ENCODE measurements around the gene TBC1D22A.

Gene TBC1D22A

DNA sequence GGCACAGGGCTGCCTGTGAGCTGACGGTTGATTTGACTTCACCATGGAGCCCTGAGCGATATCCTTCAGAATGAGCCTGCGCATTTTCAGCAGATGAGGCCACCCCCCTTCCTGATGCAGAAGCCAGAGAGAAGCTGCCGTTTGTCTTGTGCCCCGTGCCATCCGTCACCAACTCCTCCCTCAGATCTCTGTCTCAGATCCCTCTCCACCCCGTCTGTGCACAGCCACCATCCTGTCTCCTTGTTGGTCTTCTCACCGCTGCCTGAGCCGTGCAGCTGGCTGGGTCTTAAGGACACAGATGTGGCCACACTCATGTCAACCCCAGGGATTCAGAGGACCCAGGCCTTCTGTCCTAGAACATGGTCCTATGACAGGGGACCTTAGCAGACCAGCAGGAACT lies 293.9 kb downstream of the TBC1D22A start:
- no peak for DNase-seq (ENCODE audit: low read depth, low spot score)

DNA sequence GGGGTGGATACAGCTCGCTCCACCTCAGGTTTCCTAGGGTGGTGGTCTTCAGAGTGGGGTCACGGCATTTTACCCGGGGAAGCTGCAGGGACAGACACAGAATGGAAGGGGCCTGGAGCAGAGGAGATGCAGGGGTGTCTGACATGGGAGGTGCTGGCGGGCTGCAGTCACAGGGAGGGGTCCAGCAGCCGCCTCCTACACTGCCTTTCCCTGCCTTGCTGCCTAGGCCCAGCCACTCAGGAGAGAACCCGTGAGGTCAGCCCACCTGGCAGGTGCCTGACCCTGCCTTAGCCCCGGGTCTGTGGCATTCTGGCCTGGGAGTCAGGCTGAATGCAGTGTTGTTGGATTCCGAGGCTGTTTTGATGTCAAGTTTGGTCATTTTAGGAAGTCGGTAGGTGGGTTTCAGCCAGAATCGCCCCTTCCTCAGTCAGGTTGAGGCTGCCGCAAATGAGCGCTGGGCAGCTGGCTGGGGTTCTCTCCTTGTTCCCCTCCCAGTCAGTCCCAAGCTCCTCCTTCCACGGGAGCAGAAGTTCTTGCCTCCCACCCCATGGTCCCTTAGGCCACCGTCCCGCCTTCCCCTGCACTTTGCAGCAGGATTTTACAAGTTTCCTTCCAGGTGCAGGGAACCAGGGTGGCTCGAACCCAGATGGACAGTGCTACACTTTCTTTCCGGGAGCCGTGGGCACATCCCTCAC lies 294.5 kb downstream of the TBC1D22A start:
- no peak for DNase-seq (ENCODE audit: low read depth, low spot score)

DNA sequence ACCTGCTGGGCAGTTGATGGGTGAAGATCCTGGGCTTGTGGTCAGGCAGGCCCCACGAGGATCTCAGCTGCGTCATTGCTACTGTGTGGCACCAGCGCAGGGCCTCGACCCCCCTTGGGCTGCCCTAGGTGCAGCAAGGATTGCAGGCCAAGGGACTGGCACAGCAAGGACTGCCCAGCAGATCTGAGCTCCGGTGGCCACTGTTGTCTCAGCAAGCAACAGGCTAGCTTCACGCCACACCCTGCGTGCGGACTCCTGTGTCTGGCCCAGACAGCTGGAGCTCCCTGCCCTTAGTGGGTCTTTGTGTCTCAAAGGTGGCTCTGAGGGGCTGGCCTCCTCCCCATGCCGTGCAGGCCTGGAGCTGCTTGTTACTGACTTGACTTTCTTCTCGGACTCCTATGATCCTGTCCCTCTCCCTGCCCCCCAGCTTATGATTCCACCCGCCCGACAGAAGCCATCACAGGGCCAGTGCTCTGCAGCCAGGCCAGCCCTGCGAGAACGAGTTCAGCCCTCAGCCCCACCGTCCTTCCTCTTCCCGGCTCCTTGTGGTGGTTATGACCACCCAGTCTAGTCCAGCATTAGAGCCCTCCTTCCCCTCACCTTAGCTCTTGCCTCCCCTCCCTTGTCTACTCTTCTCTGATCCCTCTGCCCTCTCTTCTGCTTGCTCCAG lies 295.6 kb downstream of the TBC1D22A start:
- no peak for DNase-seq (ENCODE audit: low read depth, low spot score)

DNA sequence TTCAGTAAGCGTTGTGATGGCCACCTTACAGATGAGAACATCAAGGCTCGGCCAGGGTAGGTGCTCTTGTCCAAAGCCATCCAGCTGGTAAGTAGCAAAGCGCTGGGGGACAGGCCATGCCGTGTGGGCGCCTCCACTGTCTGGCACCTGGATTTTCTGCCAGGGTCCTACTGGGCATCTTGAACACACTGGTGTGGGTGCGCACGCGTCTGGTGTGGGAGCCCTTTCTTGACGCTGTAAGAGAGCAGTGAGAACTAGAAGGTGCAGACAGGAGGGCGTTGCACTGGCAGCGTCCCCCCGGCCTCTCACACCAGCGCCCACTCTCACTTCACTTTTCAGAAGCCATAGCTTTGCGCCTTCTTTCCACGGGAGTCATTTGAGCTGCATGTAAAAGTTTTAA lies 296.6 kb downstream of the TBC1D22A start:
- no peak for DNase-seq (ENCODE audit: low read depth, low spot score)

DNA sequence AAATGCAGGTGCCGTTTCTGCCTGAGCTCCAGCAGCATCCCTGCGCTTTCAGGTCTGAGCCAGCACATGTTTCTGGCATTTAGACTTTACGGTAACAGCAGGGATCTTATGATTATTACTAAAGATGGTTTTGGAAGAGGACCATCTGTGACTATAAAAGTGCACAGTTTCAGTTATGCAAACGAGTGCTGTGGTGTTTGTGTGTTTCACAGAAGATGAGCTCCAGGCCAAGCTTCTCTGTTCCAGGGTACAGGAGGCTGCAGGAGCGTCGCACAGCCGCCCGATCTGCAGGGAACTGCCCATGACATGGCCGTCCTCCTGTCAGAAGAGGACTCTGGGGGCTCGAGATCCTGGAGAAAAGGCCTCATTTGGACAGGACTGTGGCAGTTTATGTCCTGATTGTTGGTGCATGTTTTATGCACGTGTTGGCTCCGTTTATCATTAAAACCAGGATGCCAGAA lies 297.3 kb downstream of the TBC1D22A start:
- no peak for DNase-seq (ENCODE audit: low read depth, low spot score)

DNA sequence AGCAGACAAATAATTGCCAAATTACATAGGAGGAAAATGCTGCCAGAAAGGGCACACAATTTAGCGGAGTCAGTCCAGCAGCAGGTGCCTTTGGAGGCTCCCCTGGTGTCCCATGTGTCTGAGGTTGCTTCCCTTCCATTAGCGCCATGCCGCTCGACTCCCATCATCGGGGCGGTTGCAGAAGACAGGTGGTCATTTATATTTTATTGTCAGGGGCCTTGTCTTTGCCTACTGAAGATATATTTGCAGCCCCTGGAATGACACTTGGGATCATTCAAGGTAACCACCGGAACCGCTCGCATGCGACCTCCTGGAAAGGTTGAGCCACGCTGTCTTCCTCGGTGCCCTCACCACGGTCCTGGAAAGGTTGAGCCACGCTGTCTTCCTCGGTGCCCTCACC lies 298.3 kb downstream of the TBC1D22A start:
- DNase-seq (ENCODE audit: low read depth, low spot score), result no peak

DNA sequence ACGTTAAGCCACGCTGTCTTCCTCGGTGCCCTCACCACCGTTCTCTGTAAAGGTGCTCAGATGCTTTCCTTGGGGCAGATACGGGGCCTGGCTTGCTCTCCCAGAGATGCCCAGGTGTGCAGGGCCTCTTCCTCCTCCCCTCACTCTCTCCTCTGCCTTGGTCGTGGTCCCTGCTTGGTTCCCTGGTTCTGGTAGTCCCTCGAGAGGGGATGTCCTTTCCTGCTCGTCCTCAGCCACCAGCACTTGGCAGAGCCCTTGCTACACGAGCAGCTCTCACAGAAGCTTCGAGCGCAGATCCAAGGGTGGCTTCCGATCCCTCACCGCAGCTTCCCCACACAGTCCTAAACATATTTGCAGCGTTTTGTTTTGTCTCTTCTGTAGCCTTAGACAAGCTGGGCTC lies 298.8 kb downstream of the TBC1D22A start:
- DNase-seq (ENCODE audit: low read depth, low spot score), result no peak

DNA sequence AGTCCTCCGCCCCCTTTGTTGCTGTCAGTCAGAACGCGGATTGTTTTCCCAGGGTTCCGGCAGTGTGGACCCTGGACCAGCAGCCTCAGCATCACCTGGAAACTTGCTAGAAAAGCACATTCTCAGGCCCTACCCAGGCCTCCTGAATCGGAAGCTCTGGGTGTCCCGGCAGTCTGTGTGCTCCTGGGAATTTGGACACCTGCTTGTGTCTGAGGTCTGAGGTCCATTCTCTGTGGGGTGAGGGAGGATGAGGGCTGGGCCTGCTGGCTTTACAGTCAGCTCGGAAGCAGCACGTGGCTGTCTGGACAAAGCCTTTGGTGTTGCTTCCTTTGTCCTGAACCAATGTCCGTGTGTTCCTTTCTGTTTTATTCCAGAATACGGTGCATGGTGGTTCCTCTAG lies 299.7 kb downstream of the TBC1D22A start:
- DNase-seq (ENCODE audit: low read depth, low spot score), result no peak

DNA sequence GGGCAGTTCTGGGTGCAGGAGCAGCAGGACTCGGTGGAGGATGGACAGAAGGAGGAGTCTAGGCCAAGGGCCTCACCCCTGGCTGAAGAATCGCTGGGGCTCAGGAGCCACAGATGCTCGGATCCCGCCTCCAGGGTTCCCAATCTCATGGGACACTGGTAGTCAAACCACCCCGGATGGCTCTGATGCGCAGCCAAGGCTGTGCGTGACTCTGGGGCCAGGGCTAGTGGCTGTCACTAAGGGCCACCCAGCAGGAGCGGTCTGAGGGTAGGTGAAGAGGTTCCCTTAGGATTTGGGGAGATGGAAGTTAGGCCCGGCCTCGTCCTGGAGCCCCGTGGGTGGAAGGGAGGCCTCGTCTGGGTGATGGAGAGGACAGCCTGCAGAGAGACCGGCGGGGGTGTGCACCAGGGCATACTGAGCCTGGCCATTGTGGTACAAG lies 300.6 kb downstream of the TBC1D22A start:
- DNase-seq (ENCODE audit: low read depth, low spot score), result no peak

DNA sequence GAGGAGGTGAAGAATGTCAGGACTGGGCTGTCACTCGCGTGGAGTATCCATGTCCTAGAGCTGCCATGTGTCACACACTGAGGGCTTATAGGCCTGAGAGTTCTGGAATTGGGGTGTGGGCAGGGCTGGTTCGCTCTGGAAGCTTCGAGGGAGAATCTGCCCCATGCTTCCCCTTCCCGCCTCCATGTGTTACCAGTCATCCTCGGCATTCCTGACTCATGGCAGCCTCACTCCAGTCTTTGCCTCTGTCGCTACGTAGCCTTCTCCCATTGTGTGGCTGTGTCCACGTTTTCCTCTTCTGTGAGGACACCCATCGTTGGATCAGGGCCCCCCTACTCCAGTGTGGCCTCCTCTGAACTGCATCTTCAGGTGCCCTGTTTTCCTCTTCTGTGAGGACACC lies 301.2 kb downstream of the TBC1D22A start:
- DNase-seq (ENCODE audit: low read depth, low spot score), result no peak

DNA sequence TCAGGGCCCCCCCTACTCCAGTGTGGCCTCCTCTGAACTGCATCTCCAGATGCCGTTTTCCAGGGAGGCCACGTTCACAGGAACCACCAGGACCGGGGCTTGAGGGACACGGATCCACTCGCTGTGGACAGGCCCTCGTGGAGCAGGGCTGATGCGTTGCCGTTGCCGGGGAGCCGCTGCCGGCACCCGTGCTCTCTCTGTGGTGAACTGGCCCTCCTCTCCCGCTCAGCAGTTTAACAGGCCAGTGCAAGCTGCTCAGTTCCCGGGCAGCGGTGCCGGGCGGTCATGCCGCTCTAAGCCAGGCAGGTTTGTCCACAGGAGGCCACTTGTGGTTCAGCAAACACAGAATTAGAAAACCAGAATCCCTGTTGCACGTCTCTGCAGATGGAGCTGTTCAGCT lies 301.6 kb downstream of the TBC1D22A start:
- no peak for DNase-seq (ENCODE audit: low read depth, low spot score)

DNA sequence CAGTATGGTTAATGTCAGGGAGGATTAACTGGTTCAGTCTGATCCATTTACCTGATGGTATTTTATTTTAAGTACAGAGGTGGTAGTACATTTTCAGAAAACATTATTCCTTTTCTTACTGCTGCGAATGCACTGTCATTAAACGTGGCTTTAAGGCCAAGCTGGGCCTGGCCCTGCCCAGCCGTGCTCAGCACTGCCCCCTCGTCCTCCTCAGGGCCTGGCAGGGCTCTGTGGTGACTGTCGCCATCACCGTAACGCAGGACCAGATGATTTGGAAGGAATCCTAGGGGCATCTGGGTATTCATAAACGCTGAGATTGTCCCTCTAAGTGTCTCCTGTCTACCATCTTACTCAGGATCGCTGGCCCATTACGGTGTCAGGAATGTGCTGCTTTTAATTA lies 302.0 kb downstream of the TBC1D22A start:
- no peak for DNase-seq (ENCODE audit: low read depth, low spot score)

DNA sequence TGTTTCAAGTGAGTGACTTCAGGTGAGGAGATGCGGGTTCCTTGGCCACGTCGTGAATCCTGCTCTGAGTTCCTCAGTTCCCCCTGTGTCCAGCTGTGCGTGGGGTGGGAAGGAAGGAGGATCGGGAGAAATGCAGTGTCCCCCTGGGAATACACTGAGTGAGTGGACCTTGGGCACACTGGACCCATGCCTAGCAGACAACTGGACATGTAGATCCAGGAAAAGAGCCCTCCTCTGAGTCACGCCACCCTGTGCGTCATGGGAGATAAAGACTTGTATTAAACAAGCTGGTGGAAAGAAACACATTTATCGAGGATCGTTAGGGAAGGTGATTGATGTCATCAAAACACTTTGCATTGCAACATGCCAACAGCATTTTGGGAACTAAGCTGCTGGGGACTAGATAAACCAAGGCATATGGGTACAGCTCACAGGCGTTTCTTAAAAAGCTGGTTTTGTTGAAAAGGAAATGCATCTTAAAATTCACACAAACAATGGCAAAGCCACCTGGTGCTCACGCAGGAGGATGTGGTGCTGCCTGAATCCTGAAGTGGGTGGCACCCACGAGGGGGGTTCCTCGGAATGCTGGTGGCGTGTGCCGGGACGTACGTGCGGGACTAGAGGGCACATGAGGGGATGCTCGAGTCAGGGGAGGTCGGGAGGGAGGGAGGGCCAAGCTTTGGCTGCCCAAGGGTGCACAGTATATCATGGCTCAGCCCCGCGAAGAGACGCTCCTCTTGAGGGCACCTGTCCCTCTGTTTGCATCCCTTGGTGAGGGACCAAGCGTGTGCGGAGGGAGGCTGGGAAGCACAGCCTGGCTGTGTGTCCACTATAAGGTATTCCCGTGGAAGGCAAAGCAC lies 303.5 kb downstream of the TBC1D22A start:
- DNase-seq (ENCODE audit: low read depth, low spot score), result no peak

DNA sequence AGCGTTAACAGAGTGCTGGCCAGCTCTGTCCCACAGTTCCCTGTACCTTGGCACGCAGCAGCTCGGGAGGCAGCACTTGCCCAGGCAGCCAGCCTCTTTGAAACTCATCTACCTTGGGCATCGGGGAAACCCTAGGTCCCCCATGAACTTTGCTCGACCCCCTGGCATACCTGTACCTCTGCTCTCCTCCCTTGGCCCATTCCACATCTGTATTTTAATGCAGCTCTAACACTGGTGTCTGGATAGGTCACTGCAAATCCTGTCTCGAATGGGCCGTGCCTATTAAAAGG lies 304.1 kb downstream of the TBC1D22A start:
- DNase-seq (ENCODE audit: low read depth, low spot score), result no peak

DNA sequence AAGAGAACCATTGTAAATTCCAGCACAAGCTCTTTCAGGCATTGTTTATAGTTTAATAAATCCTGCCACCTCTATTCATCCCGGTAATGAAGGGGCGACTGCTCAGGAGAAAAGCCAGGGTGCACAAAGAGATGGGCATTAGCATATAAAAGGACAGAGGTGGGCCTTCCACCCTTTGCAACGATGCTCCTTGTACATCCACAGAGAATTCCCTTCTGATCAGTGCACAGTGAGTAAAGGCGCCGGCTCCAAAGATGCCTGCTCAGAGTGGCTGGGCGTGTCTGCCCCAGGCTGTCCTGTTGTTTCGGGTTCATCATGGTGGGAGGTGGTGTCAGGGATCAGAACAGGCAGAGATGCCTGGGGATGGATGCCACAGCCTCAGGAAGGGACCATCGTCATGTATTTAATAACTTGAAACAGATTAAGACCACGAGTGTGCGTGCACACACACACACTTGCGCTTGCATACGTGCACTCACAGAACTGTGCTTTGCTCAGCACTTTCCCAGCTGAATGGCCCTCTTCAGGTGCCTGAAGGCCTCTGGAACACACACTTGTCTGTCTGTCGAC lies 305.0 kb downstream of the TBC1D22A start:
- DNase-seq (ENCODE audit: low read depth, low spot score), result no peak

DNA sequence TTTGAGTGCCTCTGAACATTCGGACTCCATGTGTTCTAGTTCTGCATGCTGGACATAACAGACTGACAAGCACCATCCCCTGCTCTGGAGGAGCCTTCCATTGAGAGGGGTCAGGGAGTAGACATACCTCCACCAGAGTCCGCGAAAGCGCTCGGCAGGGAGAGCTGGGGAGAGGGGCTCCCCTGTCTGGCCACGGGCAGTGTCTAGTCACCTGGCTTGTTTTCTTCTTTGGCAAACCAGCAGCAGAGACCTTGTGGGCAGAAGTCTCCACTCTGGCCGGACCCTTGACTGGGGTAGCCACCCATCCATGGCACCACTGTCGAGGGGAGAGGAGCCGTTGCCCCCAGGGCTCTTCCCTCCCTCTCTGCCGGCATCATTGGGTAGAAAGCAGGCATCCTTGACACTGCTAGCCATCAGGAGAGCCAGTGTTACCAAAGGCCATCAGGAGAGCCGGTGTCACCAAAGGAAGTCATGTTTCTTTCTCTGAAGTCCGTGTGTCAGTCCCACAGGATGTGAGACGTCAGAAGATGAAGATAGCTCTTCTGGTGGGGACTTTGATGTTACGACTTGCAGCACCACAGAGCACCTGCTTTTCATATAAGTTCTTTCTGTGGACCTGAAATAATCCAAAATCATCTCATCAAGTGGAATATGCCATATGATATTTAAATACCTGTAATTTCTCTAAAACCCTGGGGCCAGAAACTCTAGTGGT lies 305.6 kb downstream of the TBC1D22A start:
- DNase-seq (ENCODE audit: low read depth, low spot score), result no peak

DNA sequence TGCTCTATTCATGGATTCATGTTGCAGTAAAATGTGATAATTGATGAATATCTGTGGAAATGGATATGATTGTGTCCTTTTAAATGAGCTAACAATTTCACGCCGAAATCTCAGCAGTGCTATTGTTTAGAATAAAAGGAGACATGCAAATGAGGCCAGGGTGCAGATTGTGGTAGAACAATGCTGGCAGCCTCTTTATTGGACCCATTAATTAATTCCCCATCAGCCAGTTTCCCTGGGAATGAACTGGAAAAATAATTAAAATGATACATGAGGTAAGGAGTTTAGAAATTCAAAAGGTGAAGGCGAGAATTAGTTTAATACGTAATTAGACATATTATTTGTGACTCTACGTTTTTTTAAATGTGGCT lies 306.2 kb downstream of the TBC1D22A start:
- DNase-seq (ENCODE audit: low read depth, low spot score), result no peak

DNA sequence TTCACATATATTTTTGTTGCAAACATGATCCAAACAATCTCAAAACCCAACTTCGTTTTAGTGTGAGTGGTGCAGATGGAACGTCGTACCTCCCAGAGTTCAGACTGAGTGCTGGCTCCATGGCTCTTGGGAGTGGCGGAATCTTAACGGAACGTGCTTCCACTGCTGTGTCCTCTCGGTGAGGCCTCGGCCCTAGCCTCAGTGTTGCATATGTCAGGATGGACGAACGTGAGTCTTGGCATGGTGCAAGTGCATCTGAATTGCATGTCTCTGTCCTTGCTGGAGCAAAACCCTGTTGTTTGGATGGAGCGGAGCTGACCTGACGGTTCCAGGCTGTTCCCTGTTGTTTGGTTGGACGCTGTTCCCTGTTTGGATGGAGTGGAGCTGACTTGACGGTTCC lies 306.8 kb downstream of the TBC1D22A start:
- DNase-seq (ENCODE audit: low read depth, low spot score), result no peak

DNA sequence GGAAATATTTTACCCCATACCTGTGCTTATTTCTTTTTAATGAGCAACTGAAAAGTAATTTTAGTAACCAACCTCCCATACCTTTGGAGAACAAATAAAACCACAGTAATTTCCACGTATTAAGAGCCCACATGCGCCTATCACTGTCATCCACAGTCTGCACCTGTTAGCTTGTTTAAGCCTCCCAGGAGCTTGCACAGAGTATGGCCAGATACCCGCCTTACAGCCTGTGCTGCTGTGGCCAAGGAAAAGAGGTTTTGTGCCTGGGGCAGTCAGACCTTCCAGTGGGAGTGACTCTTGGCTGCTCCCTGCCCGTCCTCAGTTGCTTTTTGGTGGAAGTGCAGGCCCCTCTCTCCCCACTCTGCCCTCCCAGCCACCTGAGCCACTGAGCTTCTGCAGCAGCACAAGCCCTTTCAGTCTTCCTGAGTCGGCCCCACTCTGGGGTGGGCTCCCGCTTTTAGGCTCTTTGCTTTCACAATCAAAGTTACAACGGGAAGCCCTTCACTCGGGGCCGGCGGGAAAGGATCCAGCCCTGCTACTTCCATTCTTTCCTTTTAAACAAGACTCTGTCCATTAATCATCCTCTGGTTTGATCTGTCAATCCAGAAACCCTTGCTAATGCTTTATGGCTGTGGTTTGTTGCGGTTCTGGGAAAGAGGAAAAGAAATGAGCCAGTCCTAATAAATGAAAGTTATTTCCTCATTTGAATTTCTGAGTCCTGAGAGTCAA lies 308.8 kb downstream of the TBC1D22A start:
- DNase-seq (ENCODE audit: low read depth, low spot score), result no peak

DNA sequence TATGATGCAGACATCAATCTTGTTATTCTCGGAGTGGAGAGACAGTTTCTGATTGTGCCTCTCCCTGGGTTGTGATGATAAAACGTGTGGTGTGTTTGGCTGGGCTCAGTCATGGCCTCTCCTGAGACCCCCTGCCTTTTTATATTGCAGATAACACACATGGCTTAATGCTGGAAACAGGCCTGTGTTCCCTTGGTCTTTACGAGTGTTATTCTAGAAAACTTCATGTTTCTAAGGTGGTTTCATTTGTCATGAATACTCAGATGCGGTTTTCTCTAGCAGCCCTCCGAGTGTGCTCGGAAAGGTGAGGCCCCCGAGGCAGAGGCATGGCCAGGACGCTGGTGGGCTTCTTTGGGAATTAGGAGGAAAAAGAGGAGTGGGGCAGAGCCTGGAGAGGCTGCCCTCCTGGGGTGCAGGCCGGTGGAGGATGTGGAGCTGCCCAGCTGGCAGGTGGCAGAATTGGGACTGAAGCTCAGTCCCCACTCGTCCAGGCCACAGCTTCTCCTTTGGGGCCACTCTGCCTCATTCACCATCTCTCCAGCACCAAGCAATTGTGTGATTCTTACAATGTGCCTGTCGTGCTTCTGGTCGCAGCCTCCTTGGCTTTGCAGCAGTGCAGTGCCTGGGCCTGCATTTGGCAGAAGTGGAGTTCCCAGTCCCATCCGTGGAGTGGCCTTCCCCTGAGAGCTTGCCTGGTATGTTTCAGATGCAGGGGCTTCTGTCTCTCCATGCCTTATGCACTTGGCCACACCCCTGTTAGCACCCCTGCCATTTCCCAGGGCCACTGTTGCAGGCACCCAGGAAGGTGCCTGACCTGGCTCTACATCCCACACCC lies 309.6 kb downstream of the TBC1D22A start:
- DNase-seq (ENCODE audit: low read depth, low spot score), result no peak
